WTC11 (cell line): ENCODE data around the gene RAD23A. TPM values are rescaled to one million over a fixed set of nuclear protein-coding genes. Genes with fewer than 3 reads are reported as not detected.
"Not testable (repeated sequence)": the region's sequence is repeated elsewhere in the genome, so short reads cannot be mapped to it uniquely, and the experiment has no call there.

ENCODE experiments used
- ATAC-seq: fragments of 200-7000 bp; cut with Tn5 transposase; 2 replicates; pipeline ENCODE4 v1.10.0; 2021; ENCODE audit warnings: mild to moderate bottlenecking, moderate library complexity
- CTCF ChIA-PET: fragments of 300-600 bp; sonication (Branson Sonifier 250); formaldehyde crosslinking; loops from one replicate; lab custom pipeline; 2021; ENCODE audit warnings: antibody characterized with exemption; lab: Charles Lee
- POLR2A ChIA-PET: fragments of 350-600 bp; sonication (Branson Sonifier 250); formaldehyde crosslinking; loops from one replicate; lab custom pipeline; 2021; ENCODE audit warnings: antibody characterized with exemption; lab: Charles Lee
- DNase-seq: peaks from one replicate; pipeline ENCODE4 v3.0.0; 2021; ENCODE audit warnings: low spot score
- H3K27ac Mint-ChIP-seq: 2 replicates; pipeline ENCODE4 v1.8.0; 2021; ENCODE audit warnings: mixed read lengths
- H3K27me3 Mint-ChIP-seq: 2 replicates; pipeline ENCODE4 v1.8.0; 2021; ENCODE audit warnings: low read depth, mild to moderate bottlenecking, moderate library complexity, mixed read lengths
- H3K36me3 Mint-ChIP-seq: 2 replicates; pipeline ENCODE4 v1.8.0; 2021; ENCODE audit warnings: mixed read lengths
- H3K4me1 Mint-ChIP-seq: 2 replicates; pipeline ENCODE4 v1.8.0; 2022; ENCODE audit warnings: mixed read lengths
- H3K4me3 Mint-ChIP-seq: 2 replicates; pipeline ENCODE4 v1.8.0; 2021; ENCODE audit warnings: mild to moderate bottlenecking, moderate library complexity, mixed read lengths
- H3K9me3 Mint-ChIP-seq: 2 replicates; pipeline ENCODE4 v1.8.0; 2021; ENCODE audit warnings: mixed read lengths
- ATF2 ChIP-seq: sonication (generic); formaldehyde crosslinking; IDR thresholded peaks from 2 replicates; pipeline ENCODE4 v1.8.1; 2022; ENCODE audit warnings: low read depth, missing genetic modification reagents, borderline replicate concordance
- CREB1 ChIP-seq: sonication (generic); formaldehyde crosslinking; IDR thresholded peaks from 2 replicates; pipeline ENCODE4 v1.8.0; 2023; ENCODE audit warnings: mild to moderate bottlenecking, missing genetic modification reagents
- CREM ChIP-seq: sonication (generic); formaldehyde crosslinking; IDR thresholded peaks from 2 replicates; pipeline ENCODE4 v1.8.1; 2022; ENCODE audit warnings: mild to moderate bottlenecking, missing genetic modification reagents, moderate library complexity
- ESRRA ChIP-seq: sonication (generic); formaldehyde crosslinking; IDR thresholded peaks from 2 replicates; pipeline ENCODE4 v1.8.1; 2022; ENCODE audit warnings: mild to moderate bottlenecking, missing genetic modification reagents, borderline replicate concordance
- FOXJ3 ChIP-seq: sonication (generic); formaldehyde crosslinking; IDR thresholded peaks from 2 replicates; pipeline ENCODE4 v1.9.0; 2021; ENCODE audit warnings: missing genetic modification reagents, mild to moderate bottlenecking, borderline replicate concordance
- FOXK1 ChIP-seq: sonication (generic); formaldehyde crosslinking; IDR thresholded peaks from 2 replicates; pipeline ENCODE4 v1.8.0; 2022; ENCODE audit warnings: mild to moderate bottlenecking, moderate library complexity, missing genetic modification reagents
- GRHL2 ChIP-seq: fragments of 250-450 bp; sonication (Bioruptor Pico); IDR thresholded peaks from 2 replicates; pipeline ENCODE4 v1.8.0; 2022; ENCODE audit warnings: mild to moderate bottlenecking, moderate library complexity; ENCODE audit not compliant: insufficient replicate concordance, severe bottlenecking
- JUN ChIP-seq: sonication (generic); formaldehyde crosslinking; IDR thresholded peaks from 2 replicates; pipeline ENCODE4 v1.8.0; 2023; ENCODE audit warnings: mild to moderate bottlenecking, missing genetic modification reagents
- MYBL2 ChIP-seq: sonication (generic); formaldehyde crosslinking; IDR thresholded peaks from 2 replicates; pipeline ENCODE4 v1.8.1; 2023; ENCODE audit warnings: mild to moderate bottlenecking, moderate library complexity, missing genetic modification reagents
- PRRX2 ChIP-seq: fragments of 250-450 bp; sonication (Bioruptor Pico); IDR thresholded peaks from 2 replicates; pipeline ENCODE4 v1.8.0; 2021; ENCODE audit warnings: mild to moderate bottlenecking
- SOX15 ChIP-seq: fragments of 250-450 bp; sonication (Bioruptor Pico); IDR thresholded peaks from 2 replicates; pipeline ENCODE4 v1.9.0; 2021; ENCODE audit warnings: mild to moderate bottlenecking
- STAT6 ChIP-seq: sonication (generic); formaldehyde crosslinking; conservative IDR thresholded peaks from 2 replicates; pipeline ENCODE4 v1.8.1; 2023; ENCODE audit warnings: mild to moderate bottlenecking, low read depth, missing genetic modification reagents, moderate library complexity
- ZBTB21 ChIP-seq: sonication (generic); formaldehyde crosslinking; IDR thresholded peaks from 2 replicates; pipeline ENCODE4 v1.8.1; 2023; ENCODE audit warnings: mild to moderate bottlenecking, missing genetic modification reagents, borderline replicate concordance
- ZNF121 ChIP-seq: sonication (generic); formaldehyde crosslinking; IDR thresholded peaks from 2 replicates; pipeline ENCODE4 v1.8.0; 2023; ENCODE audit warnings: missing genetic modification reagents
- ZNF317 ChIP-seq: sonication (generic); formaldehyde crosslinking; IDR thresholded peaks from 2 replicates; pipeline ENCODE4 v1.8.1; 2023; ENCODE audit warnings: low read depth, mild to moderate bottlenecking, moderate library complexity, missing genetic modification reagents, borderline replicate concordance
- ZNF416 ChIP-seq: fragments of 250-450 bp; sonication (Bioruptor Pico); IDR thresholded peaks from 2 replicates; pipeline ENCODE4 v1.9.0; 2021; ENCODE audit warnings: mild to moderate bottlenecking, inconsistent platforms
- ZNF423 ChIP-seq: fragments of 250-450 bp; sonication (Bioruptor Pico); IDR thresholded peaks from 2 replicates; pipeline ENCODE4 v2.1.2; 2022; ENCODE audit warnings: mild to moderate bottlenecking, moderate library complexity
- total RNA-seq: library from RNA; stranded (reverse); gene quantifications from 3 replicates; pipeline ENCODE4 v1.2.3, GENCODE V29; 2021
- TF ChIP-seq, protein P1 (sequence below): sonication (generic); formaldehyde crosslinking; IDR thresholded peaks from 2 replicates; pipeline ENCODE4 v1.8.1; 2022; ENCODE audit warnings: mild to moderate bottlenecking, missing genetic modification reagents, moderate library complexity, borderline replicate concordance
- TF ChIP-seq, protein P2 (sequence below): sonication (generic); formaldehyde crosslinking; IDR thresholded peaks from 2 replicates; pipeline ENCODE4 v1.8.1; 2023; ENCODE audit warnings: mild to moderate bottlenecking, missing genetic modification reagents

RAD23A gene
- total RNA-seq, 1 experiment from 2014 or later: 84.3 TPM

GRCh38 chr19:12952050-12952449, 6.4 kb downstream of the RAD23A start:
- H3K9me3 Mint-ChIP-seq, DNase-seq, POLR2A ChIA-PET, ATAC-seq, H3K27me3 Mint-ChIP-seq, H3K4me3 Mint-ChIP-seq: not testable (repeated sequence)
- H3K27ac Mint-ChIP-seq: peak overlapping the region; percentile 57
- CTCF ChIA-PET: interaction anchor here (0.6 to 5.4 kb wide), 2 partner anchors 13 to 272 kb away, joined by 3 to 57 read pairs; no protein-coding TSS in a partner anchor
- TF ChIP-seq ZNF121 (CRISPR knock-in tag): peak; percentile 86; the same call in 1 of the 2 replicates
- peaks cover 51% of the 10 kb centered on the region for H3K36me3 Mint-ChIP-seq
- peaks cover 31% of the 10 kb centered on the region for H3K4me1 Mint-ChIP-seq

DNA sequence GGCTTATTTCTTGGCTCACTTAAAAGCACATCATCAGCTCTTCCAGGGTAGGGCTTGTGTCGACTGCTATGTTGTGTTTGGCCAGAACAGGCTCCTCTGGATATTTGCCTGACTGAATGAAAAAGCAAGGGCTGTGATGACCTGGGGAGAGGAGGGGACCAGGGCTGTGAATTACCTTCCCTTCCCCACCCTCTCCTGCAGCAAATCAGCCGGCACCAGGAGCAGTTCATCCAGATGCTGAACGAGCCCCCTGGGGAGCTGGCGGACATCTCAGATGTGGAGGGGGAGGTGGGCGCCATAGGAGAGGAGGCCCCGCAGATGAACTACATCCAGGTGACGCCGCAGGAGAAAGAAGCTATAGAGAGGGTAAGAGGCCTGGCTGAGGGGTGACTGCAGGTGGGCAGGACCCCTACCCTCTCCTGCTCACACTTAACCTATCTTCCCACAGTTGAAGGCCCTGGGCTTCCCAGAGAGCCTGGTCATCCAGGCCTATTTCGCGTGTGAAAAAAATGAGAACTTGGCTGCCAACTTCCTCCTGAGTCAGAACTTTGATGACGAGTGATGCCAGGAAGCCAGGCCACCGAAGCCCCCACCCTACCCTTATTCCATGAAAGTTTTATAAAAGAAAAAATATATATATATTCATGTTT, 7.0 kb downstream of the RAD23A start:
- DNase-seq (no peak), ATAC-seq (no peak)
- H3K27ac Mint-ChIP-seq: no peak overlapping the region; the same call in 1 of the 2 replicates
- H3K27me3 Mint-ChIP-seq: no peaks in the 10 kb centered on the region
- H3K4me1 Mint-ChIP-seq: peaks cover 29% of the 10 kb centered on the region
- CTCF ChIA-PET: interaction anchor here (0.6 to 5.4 kb wide), 2 partner anchors 13 to 271 kb away, joined by 3 to 57 read pairs; no protein-coding TSS in a partner anchor
- H3K36me3 Mint-ChIP-seq: peaks cover 49% of the 10 kb centered on the region
- TF ChIP-seq CREB1 (CRISPR knock-in tag) (no peak), MYBL2 (CRISPR knock-in tag) (no peak), SOX15 (CRISPR knock-in tag) (no peak), ESRRA (CRISPR knock-in tag) (no peak), PRRX2 (CRISPR knock-in tag) (no peak), JUN (CRISPR knock-in tag) (0 out of 2 replicates have a peak, but pooled peaks have one; percentile 20), ZNF416 (no peak)
- H3K9me3 Mint-ChIP-seq: no peaks in the 10 kb centered on the region
- H3K4me3 Mint-ChIP-seq: no peak overlapping the region
- POLR2A ChIA-PET: interaction anchor here (1.7 to 1.9 kb wide), 2 partner anchors 13 to 39 kb away, joined by 4 to 6 read pairs; no protein-coding TSS in a partner anchor

GRCh38 chr19:12953138-12953798, 7.6 kb downstream of the RAD23A start:
- H3K4me1 Mint-ChIP-seq: peaks cover 26% of the 10 kb centered on the region
- ChIA-PET CTCF (interaction anchor here (0.8 to 5.4 kb wide), 3 partner anchors 12 to 68 kb away, joined by 3 to 57 read pairs (median 5); no protein-coding TSS in a partner anchor), POLR2A (interaction anchor here (1.7 to 1.9 kb wide), 2 partner anchors 12 to 40 kb away, joined by 4 to 6 read pairs; no protein-coding TSS in a partner anchor)
- H3K27ac Mint-ChIP-seq: no peak overlapping the region
- H3K27me3 Mint-ChIP-seq: no peaks in the 10 kb centered on the region
- no peak for ATAC-seq
- no peak for DNase-seq
- H3K9me3 Mint-ChIP-seq: no peaks in the 10 kb centered on the region
- H3K36me3 Mint-ChIP-seq: peaks cover 44% of the 10 kb centered on the region
- H3K4me3 Mint-ChIP-seq: no peak overlapping the region
- TF ChIP-seq PRRX2 (CRISPR knock-in tag): no peak
- TF ChIP-seq, protein P1, sequence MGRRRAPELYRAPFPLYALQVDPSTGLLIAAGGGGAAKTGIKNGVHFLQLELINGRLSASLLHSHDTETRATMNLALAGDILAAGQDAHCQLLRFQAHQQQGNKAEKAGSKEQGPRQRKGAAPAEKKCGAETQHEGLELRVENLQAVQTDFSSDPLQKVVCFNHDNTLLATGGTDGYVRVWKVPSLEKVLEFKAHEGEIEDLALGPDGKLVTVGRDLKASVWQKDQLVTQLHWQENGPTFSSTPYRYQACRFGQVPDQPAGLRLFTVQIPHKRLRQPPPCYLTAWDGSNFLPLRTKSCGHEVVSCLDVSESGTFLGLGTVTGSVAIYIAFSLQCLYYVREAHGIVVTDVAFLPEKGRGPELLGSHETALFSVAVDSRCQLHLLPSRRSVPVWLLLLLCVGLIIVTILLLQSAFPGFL: no peak
- no peak for TF ChIP-seq ATF2 (CRISPR knock-in tag)
- TF ChIP-seq CREM (CRISPR knock-in tag): no peak
- TF ChIP-seq FOXJ3: no peak
- no peak for TF ChIP-seq GRHL2 (CRISPR knock-in tag)
- no peak for TF ChIP-seq ZBTB21
- TF ChIP-seq ZNF423 (CRISPR knock-in tag): no peak
- TF ChIP-seq ZNF317: no peak
- no peak for TF ChIP-seq FOXK1 (CRISPR knock-in tag)
- TF ChIP-seq STAT6 (CRISPR knock-in tag): no peak
- TF ChIP-seq, protein P2, sequence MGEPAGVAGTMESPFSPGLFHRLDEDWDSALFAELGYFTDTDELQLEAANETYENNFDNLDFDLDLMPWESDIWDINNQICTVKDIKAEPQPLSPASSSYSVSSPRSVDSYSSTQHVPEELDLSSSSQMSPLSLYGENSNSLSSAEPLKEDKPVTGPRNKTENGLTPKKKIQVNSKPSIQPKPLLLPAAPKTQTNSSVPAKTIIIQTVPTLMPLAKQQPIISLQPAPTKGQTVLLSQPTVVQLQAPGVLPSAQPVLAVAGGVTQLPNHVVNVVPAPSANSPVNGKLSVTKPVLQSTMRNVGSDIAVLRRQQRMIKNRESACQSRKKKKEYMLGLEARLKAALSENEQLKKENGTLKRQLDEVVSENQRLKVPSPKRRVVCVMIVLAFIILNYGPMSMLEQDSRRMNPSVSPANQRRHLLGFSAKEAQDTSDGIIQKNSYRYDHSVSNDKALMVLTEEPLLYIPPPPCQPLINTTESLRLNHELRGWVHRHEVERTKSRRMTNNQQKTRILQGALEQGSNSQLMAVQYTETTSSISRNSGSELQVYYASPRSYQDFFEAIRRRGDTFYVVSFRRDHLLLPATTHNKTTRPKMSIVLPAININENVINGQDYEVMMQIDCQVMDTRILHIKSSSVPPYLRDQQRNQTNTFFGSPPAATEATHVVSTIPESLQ: no peak
